ACC112 (cell line): ENCODE data around the gene MBNL3.

Experiments used
- H2AFZ ChIP-seq: fragments of 200-600 bp; sonication (generic); one replicate; pipeline ENCODE4 v1.6.0; 2017; ENCODE audit warnings: antibody characterized with exemption, low read length; ENCODE audit not compliant: unreplicated experiment
- H3K27ac ChIP-seq: fragments of 200-600 bp; sonication (generic); 2 replicates; pipeline ENCODE4 v1.5.1; 2014; ENCODE audit warnings: low read depth, mild to moderate bottlenecking, antibody characterized with exemption, low read length, moderate library complexity
- H3K27me3 ChIP-seq: fragments of 200-600 bp; sonication (generic); 2 replicates; pipeline ENCODE4 v1.6.1; 2014; ENCODE audit warnings: mild to moderate bottlenecking, antibody characterized with exemption, low read length, moderate library complexity, mixed read lengths; ENCODE audit not compliant: insufficient read depth
- H3K36me3 ChIP-seq: fragments of 200-600 bp; sonication (generic); 2 replicates; pipeline ENCODE4 v1.6.1; 2016; ENCODE audit warnings: mild to moderate bottlenecking, antibody characterized with exemption, low read length, moderate library complexity, mixed read lengths; ENCODE audit not compliant: insufficient read depth
- H3K4me1 ChIP-seq: fragments of 200-600 bp; sonication (generic); one replicate; pipeline ENCODE4 v1.6.1; 2016; ENCODE audit warnings: low read length, mixed read lengths; ENCODE audit not compliant: insufficient read depth, unreplicated experiment, control insufficient read depth
- H3K4me3 ChIP-seq: fragments of 200-600 bp; sonication (generic); 2 replicates; pipeline ENCODE4 v1.5.1; 2014; ENCODE audit warnings: mild to moderate bottlenecking, low read depth, low read length
- H3K79me2 ChIP-seq: fragments of 200-600 bp; sonication (generic); one replicate; pipeline ENCODE4 v1.6.0; 2016; ENCODE audit warnings: low read length; ENCODE audit not compliant: control insufficient read depth, unreplicated experiment, insufficient read depth

Gene MBNL3, protein sequence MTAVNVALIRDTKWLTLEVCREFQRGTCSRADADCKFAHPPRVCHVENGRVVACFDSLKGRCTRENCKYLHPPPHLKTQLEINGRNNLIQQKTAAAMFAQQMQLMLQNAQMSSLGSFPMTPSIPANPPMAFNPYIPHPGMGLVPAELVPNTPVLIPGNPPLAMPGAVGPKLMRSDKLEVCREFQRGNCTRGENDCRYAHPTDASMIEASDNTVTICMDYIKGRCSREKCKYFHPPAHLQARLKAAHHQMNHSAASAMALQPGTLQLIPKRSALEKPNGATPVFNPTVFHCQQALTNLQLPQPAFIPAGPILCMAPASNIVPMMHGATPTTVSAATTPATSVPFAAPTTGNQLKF

GRCh38 chrX:132488819-132489577, at the start of gene MBNL3:
Gene MBNL3 (minus strand): TSS chrX:132489038. CDS start chrX:132439611, 49,427 bp downstream.
- no peaks in the 10 kb centered on the region for H3K79me2 ChIP-seq
- H2AFZ ChIP-seq = peak within 1 kb of the TSS; percentile 93
- no peaks in the 10 kb centered on the region for H3K36me3 ChIP-seq
- H3K27me3 ChIP-seq = no peaks in the 10 kb centered on the region
- peak within 1 kb of the TSS; percentile 85 for H3K4me3 ChIP-seq
- no peaks in the 10 kb centered on the region for H3K4me1 ChIP-seq
- H3K27ac ChIP-seq = peak within 1 kb of the TSS; percentile 4; the same call in 1 of the 2 replicates

DNA sequence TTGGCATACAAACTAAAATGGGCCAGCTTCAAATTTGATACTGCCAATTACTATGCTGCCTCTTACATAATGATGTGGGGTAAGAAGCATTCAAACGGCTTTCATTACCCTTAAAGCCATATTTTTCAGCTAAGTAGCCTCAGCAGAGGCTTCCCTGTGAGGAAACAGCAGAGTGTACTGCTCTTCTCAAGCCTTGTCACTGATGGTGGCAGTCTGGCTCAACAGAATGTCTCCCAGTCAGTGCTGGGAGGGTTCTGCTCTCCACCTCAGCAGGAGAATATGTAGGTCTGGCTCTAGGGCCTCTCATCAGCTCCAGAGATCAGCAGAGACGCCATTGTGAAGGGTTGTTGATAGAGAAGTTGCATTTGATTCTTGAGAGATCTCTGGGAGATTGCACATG, 44.6 kb upstream of the MBNL3 start:
- Histone ChIP-seq H3K27me3 (no peaks in the 10 kb centered on the region), H3K27ac (no peak overlapping the region), H3K4me1 (peaks cover 8% of the 10 kb centered on the region), H3K36me3 (no peaks in the 10 kb centered on the region), H2AFZ (no peak overlapping the region), H3K79me2 (no peaks in the 10 kb centered on the region), H3K4me3 (no peak overlapping the region)

GRCh38 chrX:132532913-132533312, 44.1 kb upstream of the MBNL3 start:
- Histone ChIP-seq H2AFZ (no peak overlapping the region), H3K36me3 (no peaks in the 10 kb centered on the region), H3K27ac (no peak overlapping the region), H3K79me2 (no peaks in the 10 kb centered on the region), H3K27me3 (no peaks in the 10 kb centered on the region), H3K4me3 (no peak overlapping the region), H3K4me1 (peaks cover 8% of the 10 kb centered on the region)

- Histone ChIP-seq H3K27me3 (no peaks in the 10 kb centered on the region), H3K79me2 (no peaks in the 10 kb centered on the region), H3K4me1 (peaks cover 8% of the 10 kb centered on the region), H3K27ac (no peak overlapping the region), H2AFZ (no peak overlapping the region), H3K36me3 (no peaks in the 10 kb centered on the region), H3K4me3 (no peak overlapping the region)
Measured at GRCh38 chrX:132532097-132532496, 43.3 kb upstream of the MBNL3 start.

DNA sequence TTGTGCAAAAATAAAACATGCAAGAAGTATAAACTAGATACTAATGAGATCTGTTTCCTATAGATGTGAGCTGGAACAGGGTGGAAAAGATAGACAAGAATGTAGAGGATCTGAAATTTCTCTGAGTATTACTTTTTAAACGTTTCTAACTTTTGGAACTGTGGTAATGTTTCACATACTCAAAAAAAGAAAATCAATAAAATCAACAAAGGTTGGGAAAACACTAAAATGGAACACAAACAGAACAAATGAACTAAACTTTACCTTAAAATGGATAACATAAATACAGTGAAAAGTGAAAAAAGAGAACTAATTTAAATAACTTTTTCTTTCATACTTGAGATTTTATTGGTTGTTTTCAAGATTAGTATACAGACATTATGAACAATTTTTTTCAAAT, 32.0 kb upstream of the MBNL3 start:
- Histone ChIP-seq H3K4me3 (no peak overlapping the region), H3K36me3 (no peaks in the 10 kb centered on the region), H3K27ac (no peak overlapping the region), H3K27me3 (peaks cover 14% of the 10 kb centered on the region; the same call in 1 of the 2 replicates), H3K79me2 (no peaks in the 10 kb centered on the region), H3K4me1 (no peaks in the 10 kb centered on the region), H2AFZ (no peak overlapping the region)

- Histone ChIP-seq H2AFZ (no peak overlapping the region), H3K79me2 (no peaks in the 10 kb centered on the region), H3K4me1 (no peaks in the 10 kb centered on the region), H3K36me3 (no peaks in the 10 kb centered on the region), H3K27me3 (peaks cover 14% of the 10 kb centered on the region; the same call in 1 of the 2 replicates), H3K27ac (no peak overlapping the region), H3K4me3 (no peak overlapping the region)
Measured at GRCh38 chrX:132520213-132520612, 31.4 kb upstream of the MBNL3 start.

GRCh38 chrX:132518401-132518800, 29.6 kb upstream of the MBNL3 start:
- Histone ChIP-seq H2AFZ (no peak overlapping the region), H3K4me3 (no peak overlapping the region), H3K27me3 (peaks cover 17% of the 10 kb centered on the region), H3K4me1 (no peaks in the 10 kb centered on the region), H3K36me3 (no peaks in the 10 kb centered on the region), H3K27ac (no peak overlapping the region), H3K79me2 (no peaks in the 10 kb centered on the region)

GRCh38 chrX:132508834-132509233, 20.0 kb upstream of the MBNL3 start:
- Histone ChIP-seq H2AFZ (no peak overlapping the region), H3K79me2 (no peaks in the 10 kb centered on the region), H3K36me3 (no peaks in the 10 kb centered on the region), H3K4me1 (no peaks in the 10 kb centered on the region), H3K4me3 (no peak overlapping the region), H3K27ac (no peak overlapping the region), H3K27me3 (peaks cover 1% of the 10 kb centered on the region; the same call in 1 of the 2 replicates)

GRCh38 chrX:132505116-132505515, 16.3 kb upstream of the MBNL3 start:
- Histone ChIP-seq H3K79me2 (no peaks in the 10 kb centered on the region), H3K36me3 (no peaks in the 10 kb centered on the region), H3K4me3 (no peak overlapping the region), H3K4me1 (no peaks in the 10 kb centered on the region), H2AFZ (no peak overlapping the region), H3K27me3 (no peaks in the 10 kb centered on the region), H3K27ac (no peak overlapping the region)

- no peaks in the 10 kb centered on the region for H3K36me3 ChIP-seq
- no peak overlapping the region for H3K4me3 ChIP-seq
Measured at GRCh38 chrX:132504417-132504816, 15.6 kb upstream of the MBNL3 start.

DNA sequence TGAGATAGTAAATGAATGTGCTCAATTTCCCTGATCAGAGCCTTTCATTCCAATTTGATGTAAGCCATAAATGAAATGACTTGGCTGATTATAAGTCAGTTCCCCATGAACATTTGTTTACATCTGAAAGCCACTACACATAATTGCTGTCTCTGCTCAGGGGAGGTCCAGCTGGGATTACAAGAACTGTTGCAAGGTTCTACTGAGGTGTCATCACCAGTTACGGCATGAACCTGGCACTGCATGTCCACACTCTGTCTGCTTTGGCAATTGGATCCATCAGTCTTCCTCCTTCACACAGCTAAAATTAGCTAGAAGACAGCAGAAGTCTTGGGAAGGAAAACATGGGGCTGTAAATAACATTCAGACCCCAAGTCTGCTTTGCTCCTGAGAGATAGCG, 12.8 kb upstream of the MBNL3 start:
- no peak overlapping the region for H3K4me3 ChIP-seq
- H2AFZ ChIP-seq = no peak overlapping the region
- no peaks in the 10 kb centered on the region for H3K79me2 ChIP-seq
- H3K27ac ChIP-seq = no peak overlapping the region
- no peaks in the 10 kb centered on the region for H3K4me1 ChIP-seq
- H3K36me3 ChIP-seq = no peaks in the 10 kb centered on the region
- H3K27me3 ChIP-seq = peaks cover 10% of the 10 kb centered on the region; the same call in 1 of the 2 replicates

More at GRCh38 chrX:132504417-132504816, 15.6 kb upstream of the MBNL3 start:
- no peak overlapping the region for H3K27ac ChIP-seq
- no peaks in the 10 kb centered on the region for H3K4me1 ChIP-seq
- no peaks in the 10 kb centered on the region for H3K27me3 ChIP-seq
- H3K79me2 ChIP-seq = no peaks in the 10 kb centered on the region
- H2AFZ ChIP-seq = no peak overlapping the region
